B cell (primary cell): ENCODE results near the gene POP5. TPM values are rescaled to one million over a fixed set of nuclear protein-coding genes. Genes with fewer than 3 reads are reported as not detected.

Experiments used
- ATAC-seq: fragments of 200-7000 bp; cut with Tn5 transposase; one replicate; pipeline ENCODE4 v1.10.0; 2021; ENCODE audit warnings: low read depth, mild to moderate bottlenecking, moderate number of reproducible peaks, moderate library complexity
- CTCF ChIA-PET: fragments of 350-600 bp; sonication (Branson Sonifier 250); formaldehyde crosslinking; loops from one replicate; lab custom pipeline; 2021; ENCODE audit warnings: antibody characterized with exemption, inconsistent platforms; lab: Charles Lee
- POLR2A ChIA-PET: fragments of 350-600 bp; sonication (Branson Sonifier 250); formaldehyde crosslinking; loops from one replicate; lab custom pipeline; 2021; ENCODE audit warnings: antibody characterized with exemption; lab: Charles Lee
- DNase-seq: peaks from one replicate; pipeline ENCODE4 v3.0.0; 2013
- H2AFZ ChIP-seq: 2 replicates; pipeline ENCODE4 v1.6.1; 2012; ENCODE audit warnings: mild to moderate bottlenecking, low read depth, low read length; ENCODE audit not compliant: insufficient read depth, poor library complexity, severe bottlenecking
- H3K27ac ChIP-seq, 2 donors: 1 replicate in 1 of 2; 2 replicates in 1 of 2; pipeline ENCODE4 v1.5.1; 2012 to 2013; ENCODE audit warnings: low read length in 2 of 2, mild to moderate bottlenecking in 2 of 2, moderate library complexity in 1 of 2
- H3K27me3 ChIP-seq, 4 experiments: fragments of 200-600 bp in 1 of 4; sonication (generic) in 1 of 4; replicated peaks in 1 of 4; 1 replicate in 2 of 4; 2 replicates in 2 of 4; pipeline versions ENCODE4 v1.6.1 to v1.7.0; 2013 to 2016; ENCODE audit warnings: low read length in 3 of 4, mild to moderate bottlenecking in 2 of 4, mixed read lengths in 1 of 4, moderate library complexity in 1 of 4; ENCODE audit not compliant: insufficient read depth in 4 of 4, control insufficient read depth in 3 of 4; ENCODE audit errors: control extremely low read depth in 1 of 4
- H3K36me3 ChIP-seq, 2 experiments: replicated peaks in 1 of 2; 1 replicate in 1 of 2; 2 replicates in 1 of 2; pipeline versions ENCODE4 v1.6.1 to v1.7.1; 2013; ENCODE audit warnings: low read length in 1 of 2; ENCODE audit not compliant: insufficient read depth in 2 of 2, control insufficient read depth in 1 of 2; ENCODE audit errors: control extremely low read depth in 1 of 2, extremely low read depth in 1 of 2
- H3K4me1 ChIP-seq, 2 donors: fragments of 200-600 bp in 1 of 2; sonication (generic) in 1 of 2; 1 replicate in 1 of 2; 2 replicates in 1 of 2; pipeline versions ENCODE4 v1.5.1 to v1.6.1; 2013 to 2017; ENCODE audit warnings: low read length in 2 of 2; ENCODE audit not compliant: control insufficient read depth in 2 of 2, insufficient read depth in 2 of 2
- H3K4me2 ChIP-seq: replicated peaks from 2 replicates; pipeline ENCODE3; 2012; ENCODE audit warnings: mild to moderate bottlenecking, low read depth, low read length; ENCODE audit not compliant: poor library complexity, severe bottlenecking
- H3K4me3 ChIP-seq, 5 experiments: fragments of 200-600 bp in 1 of 5; sonication (generic) in 1 of 5; 1 replicate in 3 of 5; 2 replicates in 2 of 5; pipeline versions ENCODE4 v1.5.1 to v1.7.0; 2011 to 2016; ENCODE audit warnings: low read length in 4 of 5, mild to moderate bottlenecking in 4 of 5, low read depth in 2 of 5, control low read depth in 1 of 5, moderate library complexity in 1 of 5; ENCODE audit not compliant: insufficient read depth in 1 of 5; ENCODE audit errors: control extremely low read depth in 1 of 5, extremely low read depth in 1 of 5
- H3K79me2 ChIP-seq: fragments of 200-600 bp; sonication (generic); one replicate; pipeline ENCODE4 v1.6.0; 2016; ENCODE audit warnings: low read length; ENCODE audit not compliant: control insufficient read depth, insufficient read depth
- H3K9ac ChIP-seq: fragments of 200-600 bp; sonication (generic); 2 replicates; pipeline ENCODE4 v1.6.1; 2017; ENCODE audit warnings: mild to moderate bottlenecking, low read length, moderate library complexity
- H3K9me3 ChIP-seq, 3 donors: one replicate each; pipeline versions ENCODE4 v1.6.1 to v1.7.1; 2013; ENCODE audit warnings: low read length in 2 of 3; ENCODE audit not compliant: control insufficient read depth in 2 of 3, insufficient read depth in 1 of 3; ENCODE audit errors: control extremely low read depth in 1 of 3
- H4K20me1 ChIP-seq: 2 replicates; pipeline ENCODE4 v1.6.0; 2012; ENCODE audit warnings: mild to moderate bottlenecking, low read length; ENCODE audit not compliant: insufficient read depth, control insufficient read depth, poor library complexity, severe bottlenecking
- H3K27ac Mint-ChIP-seq: one replicate; pipeline ENCODE4 v1.8.0; 2021; ENCODE audit warnings: mixed read lengths
- H3K27me3 Mint-ChIP-seq: one replicate; pipeline ENCODE4 v1.8.0; 2021; ENCODE audit warnings: mixed read lengths
- H3K4me1 Mint-ChIP-seq: one replicate; pipeline ENCODE4 v1.8.0; 2021; ENCODE audit warnings: mixed read lengths
- H3K4me3 Mint-ChIP-seq: one replicate; pipeline ENCODE4 v1.8.0; 2021; ENCODE audit warnings: mixed read lengths
- H3K9me3 Mint-ChIP-seq: one replicate; pipeline ENCODE4 v1.8.0; 2022; ENCODE audit warnings: mixed read lengths; ENCODE audit not compliant: insufficient read depth
- CTCF ChIP-seq: fragments of 200-600 bp; IDR thresholded peaks from one replicate; pipeline ENCODE4 v1.8.0; 2022; ENCODE audit warnings: antibody characterized with exemption, mild to moderate bottlenecking
- EZH2 ChIP-seq: IDR thresholded peaks from 2 replicates; pipeline ENCODE4 v1.6.1; 2012; ENCODE audit warnings: borderline replicate concordance, low read depth, mild to moderate bottlenecking, moderate library complexity, low read length; ENCODE audit not compliant: insufficient read depth, poor library complexity, severe bottlenecking
- WGBS: methylation state at CpG from one replicate; pipeline ENCODE4 v1.1.5; 2013; ENCODE audit warnings: missing lambda C conversion rate; ENCODE audit not compliant: insufficient coverage; 5-methylcytosine and 5-hydroxymethylcytosine counted together
- intact Hi-C: fragments of 100-400 bp; cut with micrococcal nuclease; formaldehyde crosslinking; loops from one replicate; pipeline ENCODE4 v1.10.0; 2022
- polyA plus RNA-seq: library from polyadenylated mRNA; depleted of rRNA; stranded (reverse); fragments of >200 nt; gene quantifications from 2 replicates; pipeline ENCODE4 v1.2.3, GENCODE V29; 2012
- total RNA-seq, 2 donors: library from RNA; stranded (reverse); fragments of 120-200 nt in 1 of 2; gene quantifications; 1 replicate in 1 of 2; 2 replicates in 1 of 2; pipeline versions ENCODE4 v1.2.3 to v1.2.4, GENCODE V29; 2013 to 2022

POP5 gene
- total and polyA plus RNA-seq, 2 donors (not counting 1 experiment from before 2014, with no cell fraction given), result 60.6 to 107 TPM

- Histone ChIP-seq H3K36me3 (no peaks in the 10 kb centered on the region), H3K27me3 (peaks cover 0 to 13% (median 0%) of the 10 kb centered on the region in 4 experiments), H3K79me2 (no peaks in the 10 kb centered on the region), H3K9ac (no peak overlapping the region), H4K20me1 (no peaks in the 10 kb centered on the region), H2AFZ (no peak overlapping the region), H3K4me2 (no peak overlapping the region), H3K4me1 (no peaks in the 10 kb centered on the region), H3K27ac (no peak overlapping the region), H3K9me3 (no peaks in the 10 kb centered on the region), H3K4me3 (no peak overlapping the region)
- H3K4me1 Mint-ChIP-seq, result no peaks in the 10 kb centered on the region
- no peak overlapping the region for H3K27ac Mint-ChIP-seq
- WGBS, result no CpG with 5 or more reads among the region's 3 CpGs
- intact Hi-C loops, result no loop called here
- no peaks in the 10 kb centered on the region for H3K9me3 Mint-ChIP-seq
- ChIA-PET CTCF (no interaction called here), POLR2A (no interaction called here)
- H3K27me3 Mint-ChIP-seq, result peaks cover 18% of the 10 kb centered on the region
- no peak overlapping the region for H3K4me3 Mint-ChIP-seq
- DNase-seq, result no peak
- ATAC-seq, result no peak
- TF ChIP-seq CTCF, result no peak
- TF ChIP-seq EZH2, result no peak
Measured at GRCh38 chr12:120597861-120598260, 16.7 kb upstream of the POP5 start.

DNA sequence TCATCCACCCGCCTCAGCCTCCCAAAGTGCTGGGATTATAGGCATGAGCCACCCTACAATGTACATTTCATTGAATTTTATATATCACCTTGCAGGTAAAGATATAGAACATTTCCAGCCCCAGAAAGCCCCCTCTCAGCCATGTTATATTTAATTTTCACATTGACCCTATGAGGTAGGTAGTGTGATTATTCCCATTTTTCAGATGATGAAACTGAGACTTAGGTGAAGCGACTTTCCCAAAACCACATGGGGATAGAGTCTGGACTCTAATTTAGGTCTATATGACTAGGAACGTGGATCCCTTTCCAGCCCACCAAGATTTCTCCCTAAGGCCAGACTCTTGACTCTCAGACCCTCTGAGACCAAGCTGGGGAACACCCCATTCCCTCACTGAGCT lies 15.7 kb upstream of the POP5 start:
- Histone ChIP-seq H3K4me3 (no peak overlapping the region), H3K36me3 (no peaks in the 10 kb centered on the region), H3K9me3 (no peaks in the 10 kb centered on the region), H3K9ac (no peak overlapping the region), H2AFZ (no peak overlapping the region), H3K79me2 (no peaks in the 10 kb centered on the region), H3K4me2 (no peak overlapping the region), H4K20me1 (no peaks in the 10 kb centered on the region), H3K4me1 (no peaks in the 10 kb centered on the region), H3K27ac (no peak overlapping the region), H3K27me3 (peaks cover 0 to 10% (median 0%) of the 10 kb centered on the region in 4 experiments)
- DNase-seq (no peak), ATAC-seq (no peak)
- ChIA-PET CTCF (no interaction called here), POLR2A (no interaction called here)
- Mint-ChIP-seq H3K27ac (no peak overlapping the region), H3K4me1 (no peaks in the 10 kb centered on the region), H3K9me3 (no peaks in the 10 kb centered on the region), H3K27me3 (peaks cover 16% of the 10 kb centered on the region), H3K4me3 (no peak overlapping the region)
- no peak for TF ChIP-seq EZH2
- TF ChIP-seq CTCF, result no peak
- WGBS, result 83% methylated on average over 1 of the region's 3 CpGs
- intact Hi-C loops, result no loop called here
